ENCODE data around the gene ZBTB22. TPM values are rescaled to one million over a fixed set of nuclear protein-coding genes. Genes with fewer than 3 reads are reported as not detected.

ZBTB22 gene
- total RNA-seq, 1 experiment from 2014 or later = 11.7 TPM

DNA sequence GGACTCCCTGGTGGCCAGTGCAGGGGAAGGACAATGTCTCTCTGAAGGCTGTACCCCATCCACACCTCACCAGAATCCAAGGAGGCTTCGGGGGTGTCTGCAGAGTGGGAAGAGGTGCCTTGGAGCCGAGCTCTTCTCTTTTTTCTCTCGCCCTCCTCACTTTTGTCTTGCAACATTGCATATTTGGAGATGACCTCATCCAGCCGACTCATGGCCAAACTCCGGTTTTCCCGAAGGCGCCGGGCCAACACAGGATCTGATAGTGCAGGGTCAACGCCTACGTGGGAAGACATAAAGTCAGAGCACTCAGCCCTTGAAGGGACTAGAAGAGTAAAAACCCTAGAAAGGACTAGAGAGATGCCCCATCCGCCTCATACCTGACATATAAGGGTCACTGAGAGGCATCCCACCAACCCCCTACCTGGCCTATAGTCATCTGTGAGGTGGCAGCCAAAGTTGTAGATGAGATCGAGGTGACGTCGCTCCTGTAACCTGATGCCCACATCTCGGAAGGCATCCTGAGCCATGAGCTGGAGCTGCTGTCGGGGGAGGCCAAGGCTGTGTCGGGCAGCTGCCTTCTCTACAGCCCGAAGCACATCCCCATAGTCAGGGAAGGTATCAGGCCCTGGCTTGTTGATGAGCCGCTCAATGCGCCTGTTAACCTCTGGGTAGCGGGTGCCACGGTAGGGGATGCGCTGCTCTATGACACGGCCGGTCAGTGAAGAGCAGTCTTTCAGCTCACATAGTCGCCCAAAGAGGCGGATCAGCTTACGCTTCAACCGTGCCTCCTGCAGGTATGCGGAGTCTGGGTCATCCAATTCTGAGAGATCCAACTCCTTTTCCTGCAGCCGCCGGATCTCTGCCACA lies 3.0 kb upstream of the ZBTB22 start:
- Histone ChIP-seq H3K79me2 (ENCODE audit: insufficient read depth, low read length) (peaks cover 41% of the 10 kb centered on the region), H4K20me1 (ENCODE audit: insufficient read depth) (no peaks in the 10 kb centered on the region), H3K9ac (ENCODE audit: low read length) (peak overlapping the region; percentile 27), H3K4me2 (ENCODE audit: low read length) (peak overlapping the region; percentile 100), H2AFZ (ENCODE audit: low read depth, low read length, poor library complexity, severe bottlenecking) (no peak overlapping the region), H3K4me1 (ENCODE audit: control insufficient read depth in 1 of 2, insufficient read depth in 2 of 2, low read length in 2 of 2) (peaks cover 30 to 61% of the 10 kb centered on the region in 2 experiments), H3K36me3 (ENCODE audit: control insufficient read depth in 1 of 2, insufficient read depth in 2 of 2, low read length in 2 of 2) (peaks cover 22 to 29% of the 10 kb centered on the region in 2 experiments; a peak in 3 of 4 replicates), H3K9me2 (ENCODE audit: insufficient read depth) (no peaks in the 10 kb centered on the region), H3K27me3 (ENCODE audit: insufficient read depth, low read length) (no peaks in the 10 kb centered on the region), H3K27ac (ENCODE audit: low read depth, low read length) (peak overlapping the region; percentile 11; the same call in 1 of the 2 replicates), H3K9me3 (ENCODE audit: control insufficient read depth in 1 of 2, insufficient read depth in 1 of 2, low read depth in 1 of 2, low read length in 2 of 2) (no peaks in the 10 kb centered on the region), H3K4me3 (replicated peaks in 1 of 2; ENCODE audit: low read depth in 1 of 2, low read length in 2 of 2) (no peak overlapping the region)
- ChIA-PET RAD21 (ENCODE audit: low non-redundant PET in 1 of 2, low total read pairs in 2 of 2, uncharacterized antibody in 2 of 2, unreplicated experiment in 2 of 2) (no interaction called here), POLR2A (no interaction called here), CTCF (no interaction called here)
- intact Hi-C loops (cut with micrococcal nuclease) = no loop called here
- ATAC-seq (no peak), DNase-seq (ENCODE audit: low read depth, low spot score) (no peak)
- TF ChIP-seq POLR2AphosphoS5 (IDR thresholded peaks at IDR 0.05; ENCODE audit: low read depth, low read length) (no peak), ZFX (IDR thresholded peaks at IDR 0.05) (no peak), JUND (IDR thresholded peaks at IDR 0.05) (no peak), RAD21 (IDR thresholded peaks at IDR 0.05; ENCODE audit: low read depth) (no peak), CEBPB (IDR thresholded peaks at IDR 0.05; ENCODE audit: low read depth) (no peak), CBX3 (IDR thresholded peaks at IDR 0.05; ENCODE audit: low read depth) (no peak), FOSL1 (IDR thresholded peaks at IDR 0.05; ENCODE audit: low read depth) (no peak), EGR1 (IDR thresholded peaks at IDR 0.05; ENCODE audit: low read depth) (no peak), EZH2 (IDR thresholded peaks at IDR 0.05) (no peak), ZNF274 (IDR thresholded peaks at IDR 0.05; ENCODE audit: low read depth, low read length) (no peak), POLR2A (IDR thresholded peaks at IDR 0.05; ENCODE audit: borderline replicate concordance, extremely low read depth, insufficient read depth, insufficient read length) (no peak), TCF7L2 (IDR thresholded peaks at IDR 0.05; ENCODE audit: borderline replicate concordance, extremely low read depth, insufficient read depth, insufficient read length) (no peak), SP1 (IDR thresholded peaks at IDR 0.05; ENCODE audit: low read depth) (no peak)
- TF ChIP-seq, protein P1, sequence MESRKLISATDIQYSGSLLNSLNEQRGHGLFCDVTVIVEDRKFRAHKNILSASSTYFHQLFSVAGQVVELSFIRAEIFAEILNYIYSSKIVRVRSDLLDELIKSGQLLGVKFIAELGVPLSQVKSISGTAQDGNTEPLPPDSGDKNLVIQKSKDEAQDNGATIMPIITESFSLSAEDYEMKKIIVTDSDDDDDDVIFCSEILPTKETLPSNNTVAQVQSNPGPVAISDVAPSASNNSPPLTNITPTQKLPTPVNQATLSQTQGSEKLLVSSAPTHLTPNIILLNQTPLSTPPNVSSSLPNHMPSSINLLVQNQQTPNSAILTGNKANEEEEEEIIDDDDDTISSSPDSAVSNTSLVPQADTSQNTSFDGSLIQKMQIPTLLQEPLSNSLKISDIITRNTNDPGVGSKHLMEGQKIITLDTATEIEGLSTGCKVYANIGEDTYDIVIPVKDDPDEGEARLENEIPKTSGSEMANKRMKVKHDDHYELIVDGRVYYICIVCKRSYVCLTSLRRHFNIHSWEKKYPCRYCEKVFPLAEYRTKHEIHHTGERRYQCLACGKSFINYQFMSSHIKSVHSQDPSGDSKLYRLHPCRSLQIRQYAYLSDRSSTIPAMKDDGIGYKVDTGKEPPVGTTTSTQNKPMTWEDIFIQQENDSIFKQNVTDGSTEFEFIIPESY (IDR thresholded peaks at IDR 0.05; ENCODE audit: extremely low read depth, insufficient replicate concordance, low read length) = no peak
- TF ChIP-seq, protein P2, sequence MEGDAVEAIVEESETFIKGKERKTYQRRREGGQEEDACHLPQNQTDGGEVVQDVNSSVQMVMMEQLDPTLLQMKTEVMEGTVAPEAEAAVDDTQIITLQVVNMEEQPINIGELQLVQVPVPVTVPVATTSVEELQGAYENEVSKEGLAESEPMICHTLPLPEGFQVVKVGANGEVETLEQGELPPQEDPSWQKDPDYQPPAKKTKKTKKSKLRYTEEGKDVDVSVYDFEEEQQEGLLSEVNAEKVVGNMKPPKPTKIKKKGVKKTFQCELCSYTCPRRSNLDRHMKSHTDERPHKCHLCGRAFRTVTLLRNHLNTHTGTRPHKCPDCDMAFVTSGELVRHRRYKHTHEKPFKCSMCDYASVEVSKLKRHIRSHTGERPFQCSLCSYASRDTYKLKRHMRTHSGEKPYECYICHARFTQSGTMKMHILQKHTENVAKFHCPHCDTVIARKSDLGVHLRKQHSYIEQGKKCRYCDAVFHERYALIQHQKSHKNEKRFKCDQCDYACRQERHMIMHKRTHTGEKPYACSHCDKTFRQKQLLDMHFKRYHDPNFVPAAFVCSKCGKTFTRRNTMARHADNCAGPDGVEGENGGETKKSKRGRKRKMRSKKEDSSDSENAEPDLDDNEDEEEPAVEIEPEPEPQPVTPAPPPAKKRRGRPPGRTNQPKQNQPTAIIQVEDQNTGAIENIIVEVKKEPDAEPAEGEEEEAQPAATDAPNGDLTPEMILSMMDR (IDR thresholded peaks at IDR 0.05 in 2 of 3, conservative IDR thresholded peaks at IDR 0.05 in 1 of 3; ENCODE audit: borderline replicate concordance in 1 of 3, insufficient read depth in 1 of 3, low read depth in 2 of 3, low read length in 2 of 3) = no peak
- TF ChIP-seq, protein P3, sequence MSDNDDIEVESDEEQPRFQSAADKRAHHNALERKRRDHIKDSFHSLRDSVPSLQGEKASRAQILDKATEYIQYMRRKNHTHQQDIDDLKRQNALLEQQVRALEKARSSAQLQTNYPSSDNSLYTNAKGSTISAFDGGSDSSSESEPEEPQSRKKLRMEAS (IDR thresholded peaks at IDR 0.05) = no peak
- TF ChIP-seq, protein P4, sequence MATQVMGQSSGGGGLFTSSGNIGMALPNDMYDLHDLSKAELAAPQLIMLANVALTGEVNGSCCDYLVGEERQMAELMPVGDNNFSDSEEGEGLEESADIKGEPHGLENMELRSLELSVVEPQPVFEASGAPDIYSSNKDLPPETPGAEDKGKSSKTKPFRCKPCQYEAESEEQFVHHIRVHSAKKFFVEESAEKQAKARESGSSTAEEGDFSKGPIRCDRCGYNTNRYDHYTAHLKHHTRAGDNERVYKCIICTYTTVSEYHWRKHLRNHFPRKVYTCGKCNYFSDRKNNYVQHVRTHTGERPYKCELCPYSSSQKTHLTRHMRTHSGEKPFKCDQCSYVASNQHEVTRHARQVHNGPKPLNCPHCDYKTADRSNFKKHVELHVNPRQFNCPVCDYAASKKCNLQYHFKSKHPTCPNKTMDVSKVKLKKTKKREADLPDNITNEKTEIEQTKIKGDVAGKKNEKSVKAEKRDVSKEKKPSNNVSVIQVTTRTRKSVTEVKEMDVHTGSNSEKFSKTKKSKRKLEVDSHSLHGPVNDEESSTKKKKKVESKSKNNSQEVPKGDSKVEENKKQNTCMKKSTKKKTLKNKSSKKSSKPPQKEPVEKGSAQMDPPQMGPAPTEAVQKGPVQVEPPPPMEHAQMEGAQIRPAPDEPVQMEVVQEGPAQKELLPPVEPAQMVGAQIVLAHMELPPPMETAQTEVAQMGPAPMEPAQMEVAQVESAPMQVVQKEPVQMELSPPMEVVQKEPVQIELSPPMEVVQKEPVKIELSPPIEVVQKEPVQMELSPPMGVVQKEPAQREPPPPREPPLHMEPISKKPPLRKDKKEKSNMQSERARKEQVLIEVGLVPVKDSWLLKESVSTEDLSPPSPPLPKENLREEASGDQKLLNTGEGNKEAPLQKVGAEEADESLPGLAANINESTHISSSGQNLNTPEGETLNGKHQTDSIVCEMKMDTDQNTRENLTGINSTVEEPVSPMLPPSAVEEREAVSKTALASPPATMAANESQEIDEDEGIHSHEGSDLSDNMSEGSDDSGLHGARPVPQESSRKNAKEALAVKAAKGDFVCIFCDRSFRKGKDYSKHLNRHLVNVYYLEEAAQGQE (IDR thresholded peaks at IDR 0.05; ENCODE audit: low read depth) = no peak
- no TSS peak for BruUV-seq (replicated peaks)
